Measurements from ENCODE around the gene MRPL18.
"Not testable (repeated sequence)": the region's sequence is repeated elsewhere in the genome, so short reads cannot be mapped to it uniquely, and the experiment has no call there.

The MRPL18 gene

DNA sequence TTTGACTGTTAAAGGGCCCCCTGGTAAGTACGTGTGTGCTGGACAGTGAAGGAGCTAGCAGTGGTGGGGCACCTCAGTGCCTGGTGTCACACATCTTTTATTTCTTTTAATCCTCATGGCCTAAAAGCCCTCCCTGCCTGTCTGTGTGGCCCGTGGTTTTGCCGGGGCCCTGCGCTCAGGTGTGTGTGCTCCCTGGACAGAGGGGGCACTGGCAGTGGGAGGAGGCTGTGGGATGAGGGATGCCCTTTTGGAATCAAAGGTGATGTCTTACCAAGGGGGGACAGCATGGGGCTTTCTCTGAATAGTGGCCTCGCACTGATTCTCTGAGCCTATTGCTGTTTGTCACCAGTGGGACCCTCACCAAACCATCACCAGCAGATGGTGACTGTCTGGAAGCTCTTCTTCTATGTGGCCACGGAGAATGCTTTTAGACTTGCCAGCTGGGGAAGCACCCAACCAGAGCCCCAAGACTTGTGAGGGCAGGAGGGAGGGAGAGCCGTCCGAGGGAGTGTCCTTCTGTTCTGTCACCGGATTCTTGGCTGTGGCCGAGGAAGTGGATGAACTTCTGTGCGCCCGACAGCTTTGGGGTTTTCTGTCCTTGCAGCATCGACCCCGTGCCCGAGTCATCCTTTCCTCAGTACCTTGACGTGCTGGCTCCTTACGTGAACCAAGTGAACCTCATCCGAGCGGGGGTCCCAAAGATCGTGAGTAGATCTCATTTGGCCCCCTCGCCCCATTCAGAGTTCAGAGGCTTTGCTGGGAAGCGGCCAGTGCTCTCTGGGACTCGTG, 27.9 kb downstream of the MRPL18 start:
- no peak for DNase-seq

DNA sequence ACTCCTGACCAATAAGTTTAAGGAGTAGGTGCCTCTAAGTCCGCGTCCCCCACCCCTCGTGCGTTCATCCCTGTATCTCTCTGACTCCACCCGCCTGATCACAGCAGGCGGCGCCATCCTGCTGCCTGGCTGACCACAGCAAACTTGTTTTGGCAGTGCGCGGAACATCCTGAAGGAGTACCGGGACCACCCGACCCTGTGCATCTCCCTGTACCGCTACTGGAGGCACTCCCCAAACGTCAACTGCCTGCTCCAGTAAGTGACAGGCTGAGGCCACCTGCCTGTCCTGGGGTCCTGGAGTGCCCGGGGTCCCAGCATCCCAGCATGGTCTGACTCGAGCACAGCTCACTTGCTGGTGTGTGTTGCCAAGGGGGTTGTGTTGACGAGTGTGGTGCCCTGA, 28.8 kb downstream of the MRPL18 start:
- no peak for DNase-seq

GRCh38 chr6:159819932-159820640, 29.8 kb downstream of the MRPL18 start:
- peak; percentile 15 for DNase-seq

GRCh38 chr6:159821122-159821521, 30.9 kb downstream of the MRPL18 start:
- DNase-seq: no peak

DNA sequence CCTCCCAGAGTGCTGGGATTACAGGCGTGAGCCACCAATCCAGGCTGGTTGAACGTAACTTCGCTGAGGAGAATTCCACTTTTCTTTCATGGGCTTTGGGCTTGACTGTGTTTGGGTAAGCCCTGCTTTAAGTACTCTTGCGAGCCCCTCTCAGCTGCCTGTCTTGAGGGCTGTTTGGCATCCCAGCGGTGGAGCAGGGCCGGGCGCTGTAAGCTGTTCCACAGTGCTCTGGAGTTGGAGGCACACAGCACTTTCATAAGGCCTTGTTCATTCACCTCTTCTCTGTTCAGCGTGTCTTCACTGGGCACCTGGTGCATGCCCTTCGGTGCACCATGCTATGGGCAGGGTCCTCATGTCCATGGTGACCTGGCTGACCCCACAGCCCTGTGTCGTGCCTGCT, 31.5 kb downstream of the MRPL18 start:
- DNase-seq: no peak

GRCh38 chr6:159823953-159824352, 33.7 kb downstream of the MRPL18 start:
- no peak for DNase-seq

DNA sequence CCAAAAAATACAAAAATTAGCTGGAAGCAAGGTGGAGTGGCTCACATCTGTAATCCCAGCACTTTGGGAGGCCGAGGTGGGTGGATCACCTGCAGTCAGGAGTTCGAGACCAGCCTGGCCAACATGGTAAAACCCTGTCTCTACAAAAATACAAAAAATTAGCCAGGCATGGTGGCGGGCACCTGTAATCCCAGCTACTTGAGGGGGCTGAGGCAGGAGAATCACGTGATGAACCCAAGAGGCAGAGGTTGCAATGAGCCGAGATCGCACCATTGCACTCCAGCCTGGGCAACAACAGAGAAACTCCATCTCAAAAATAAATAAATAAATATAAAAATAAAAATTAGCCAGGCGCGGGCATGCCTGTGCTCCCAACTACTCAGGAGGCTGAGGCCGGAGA, 34.4 kb downstream of the MRPL18 start:
- not testable (repeated sequence) for DNase-seq

- DNase-seq: no peak
These were observed 35.7 kb downstream of the MRPL18 start for GRCh38 chr6:159826004-159826403.

GRCh38 chr6:159826968-159827647, 36.8 kb downstream of the MRPL18 start:
- no peak for DNase-seq

GRCh38 chr6:159828074-159828473, 37.8 kb downstream of the MRPL18 start:
- DNase-seq: no peak

- DNase-seq: no peak
These were observed 39.3 kb downstream of the MRPL18 start for GRCh38 chr6:159829526-159829925.

DNA sequence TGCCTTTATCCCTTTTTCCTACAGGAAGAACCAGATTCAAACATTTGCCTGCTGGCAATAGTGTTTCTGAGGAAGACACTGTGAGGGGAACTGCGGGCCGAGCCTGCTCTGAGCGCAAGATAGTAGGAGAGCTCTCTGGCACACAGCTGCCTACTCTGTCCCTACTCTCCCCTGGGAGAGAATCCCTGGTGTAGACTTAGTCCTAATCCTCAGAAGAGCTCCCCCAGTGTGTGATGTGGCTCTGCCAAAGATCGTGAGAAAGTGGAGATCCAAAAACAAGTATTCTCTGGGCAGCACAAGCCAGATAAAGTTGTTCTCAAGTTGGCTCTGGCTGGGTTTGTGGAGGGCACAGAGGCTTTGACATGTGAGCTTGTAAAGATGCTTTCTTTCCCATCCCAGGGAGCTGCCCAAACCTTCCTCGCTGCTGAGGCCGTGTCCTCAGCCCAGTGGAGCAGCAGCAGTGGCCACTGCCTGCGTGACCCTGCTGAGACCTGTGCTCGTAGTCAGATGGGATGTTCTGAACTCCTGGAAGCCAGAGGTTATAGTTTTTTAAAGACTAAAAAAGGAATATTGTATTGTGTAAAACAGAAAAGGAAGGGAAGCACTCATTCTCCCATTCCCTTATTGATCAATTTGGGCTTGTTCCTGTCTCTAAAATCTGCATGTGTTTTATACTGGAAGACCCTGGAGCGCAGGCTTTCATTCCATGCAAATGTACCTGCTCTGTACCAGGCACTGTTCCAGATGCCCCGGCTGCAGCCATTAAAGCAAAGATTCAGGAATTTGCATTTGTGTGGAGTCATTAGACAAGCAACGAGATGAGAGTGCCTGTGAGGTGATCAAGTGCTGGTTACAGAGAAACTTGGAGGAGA, 40.5 kb downstream of the MRPL18 start:
- no peak for DNase-seq

GRCh38 chr6:159831373-159831679, 41.1 kb downstream of the MRPL18 start:
- DNase-seq: no peak

- no peak for DNase-seq
These were observed 42.7 kb downstream of the MRPL18 start for GRCh38 chr6:159832946-159833345.

GRCh38 chr6:159833556-159833955, 43.3 kb downstream of the MRPL18 start:
- no peak for DNase-seq

- DNase-seq: no peak
These were observed 43.8 kb downstream of the MRPL18 start for GRCh38 chr6:159833997-159834603.

GRCh38 chr6:159836718-159837490, 46.6 kb downstream of the MRPL18 start:
- no peak for DNase-seq

- no peak for DNase-seq
These were observed 47.2 kb downstream of the MRPL18 start for GRCh38 chr6:159837511-159837910.

DNA sequence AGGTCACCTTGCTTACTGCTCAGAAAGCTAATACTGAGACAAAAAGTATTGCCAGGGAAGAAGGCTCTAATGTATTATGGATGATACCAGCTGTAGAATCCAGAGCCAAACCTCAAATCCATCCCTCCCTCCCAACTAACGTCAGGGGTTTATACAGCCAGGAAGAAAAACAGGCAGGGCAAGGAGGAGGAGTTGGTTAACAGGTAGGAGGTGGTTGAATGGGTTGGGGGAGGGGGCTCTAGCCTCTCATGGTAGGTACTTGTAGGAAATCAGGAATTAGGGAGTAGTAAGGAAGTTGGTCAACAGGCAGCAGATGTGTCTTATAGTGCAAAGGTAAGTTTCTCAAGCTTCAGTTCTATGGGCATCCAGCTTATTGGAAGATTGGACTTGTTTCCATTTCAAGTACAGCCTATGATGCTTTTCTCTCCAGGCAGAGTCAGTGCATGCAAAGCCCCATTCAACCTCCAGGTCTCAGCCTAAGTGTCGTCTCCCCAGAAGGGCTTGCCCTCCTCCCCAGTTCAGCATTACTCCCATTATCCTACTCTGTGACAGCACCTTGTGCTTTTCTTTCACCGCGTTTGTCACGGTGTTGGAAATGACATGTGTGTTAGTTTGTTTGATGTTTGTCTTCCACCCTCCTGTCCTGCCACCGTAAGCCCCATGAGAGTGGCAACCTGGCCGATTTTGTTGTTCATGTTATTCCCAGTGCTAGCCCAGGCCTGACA, 47.9 kb downstream of the MRPL18 start:
- DNase-seq: no peak

GRCh38 chr6:159842035-159842434, 51.8 kb downstream of the MRPL18 start:
- no peak for DNase-seq

Measured in eye (tissue), 1 donor.